CD4-positive, alpha-beta T cell (primary cell): Measurements from ENCODE around the gene WNK2. TPM values are rescaled to one million over a fixed set of nuclear protein-coding genes. Genes with fewer than 3 reads are reported as not detected.
A peak's percentile ranks its signal among the peaks of the same experiment; 100 is the strongest.

ENCODE experiments used
- ATAC-seq: fragments of 200-7000 bp; cut with Tn5 transposase; one replicate; pipeline ENCODE4 v1.10.0; 2022; ENCODE audit warnings: mild to moderate bottlenecking; ENCODE audit not compliant: poor library complexity
- CTCF ChIA-PET: fragments of 350-600 bp; sonication (Branson Sonifier 250); formaldehyde crosslinking; loops from one replicate; lab custom pipeline; 2021; ENCODE audit warnings: antibody characterized with exemption, inconsistent platforms; lab: Charles Lee
- POLR2A ChIA-PET: fragments of 350-600 bp; sonication (Branson Sonifier 250); formaldehyde crosslinking; loops from one replicate; lab custom pipeline; 2021; ENCODE audit warnings: antibody characterized with exemption, inconsistent platforms; lab: Charles Lee
- DNase-seq, 14 experiments: peaks; one replicate each; pipeline ENCODE4 v3.0.0-alpha.2; 2013 to 2020; ENCODE audit warnings: mixed read lengths in 2 of 14
- H3K27ac ChIP-seq, 2 donors: one replicate each; pipeline versions ENCODE4 v1.5.1 to v1.7.0; 2013; ENCODE audit warnings: low read length in 2 of 2, low read depth in 1 of 2, mild to moderate bottlenecking in 1 of 2
- H3K27me3 ChIP-seq, 2 experiments: 1 replicate in 1 of 2; 2 replicates in 1 of 2; pipeline versions ENCODE4 v1.6.1 to v1.7.0; 2013; ENCODE audit warnings: low read length in 2 of 2, control low read depth in 1 of 2, mild to moderate bottlenecking in 1 of 2, moderate library complexity in 1 of 2; ENCODE audit not compliant: insufficient read depth in 2 of 2, control insufficient read depth in 1 of 2
- H3K36me3 ChIP-seq: one replicate; pipeline ENCODE4 v1.6.1; 2013; ENCODE audit warnings: low read length, control low read depth; ENCODE audit not compliant: insufficient read depth
- H3K4me1 ChIP-seq: one replicate; pipeline ENCODE4 v1.6.1; 2013; ENCODE audit warnings: low read length, control low read depth; ENCODE audit not compliant: insufficient read depth
- H3K4me3 ChIP-seq: one replicate; pipeline ENCODE4 v1.5.1; 2013; ENCODE audit warnings: mild to moderate bottlenecking, low read length, moderate library complexity
- H3K9me3 ChIP-seq, 2 experiments: 1 replicate in 1 of 2; 2 replicates in 1 of 2; pipeline versions ENCODE4 v1.6.1 to v1.7.0; 2013; ENCODE audit warnings: low read length in 2 of 2, mild to moderate bottlenecking in 2 of 2, control low read depth in 1 of 2, moderate library complexity in 1 of 2; ENCODE audit not compliant: control insufficient read depth in 1 of 2, insufficient read depth in 1 of 2
- H3K27ac Mint-ChIP-seq: one replicate; pipeline ENCODE4 v1.8.0; 2020; ENCODE audit warnings: mixed read lengths
- H3K27me3 Mint-ChIP-seq: one replicate; pipeline ENCODE4 v1.8.0; 2021; ENCODE audit warnings: mixed read lengths
- H3K36me3 Mint-ChIP-seq: one replicate; pipeline ENCODE4 v1.8.0; 2021; ENCODE audit warnings: low read depth, mixed read lengths
- H3K4me1 Mint-ChIP-seq: one replicate; pipeline ENCODE4 v1.8.0; 2021; ENCODE audit warnings: low read depth, mixed read lengths
- H3K4me3 Mint-ChIP-seq: one replicate; pipeline ENCODE4 v1.8.0; 2020; ENCODE audit warnings: mild to moderate bottlenecking, mixed read lengths
- H3K9me3 Mint-ChIP-seq: one replicate; pipeline ENCODE4 v1.8.0; 2020; ENCODE audit warnings: mixed read lengths
- CTCF ChIP-seq: fragments of 200-600 bp; IDR thresholded peaks from one replicate; pipeline ENCODE4 v1.8.0; 2022; ENCODE audit warnings: antibody characterized with exemption, mild to moderate bottlenecking
- intact Hi-C, 2 experiments: fragments of 100-400 bp; cut with DNase I in 1 of 2; cut with micrococcal nuclease in 1 of 2; formaldehyde crosslinking; loops; one replicate each; pipeline versions ENCODE4 v1.15.1 to v1.9.0; 2023 to 2025; cut with DNase I, micrococcal nuclease
- total RNA-seq, 174 experiments: library from RNA in 2 of 174; stranded (reverse) in 2 of 174; gene quantifications; one replicate each; pipeline ENCODE4 v1.2.3 and lab custom pipeline; 2021 to 2026

The WNK2 gene
- total RNA-seq, 2 experiments from 2014 or later: 0.19 to 0.22 TPM

DNA sequence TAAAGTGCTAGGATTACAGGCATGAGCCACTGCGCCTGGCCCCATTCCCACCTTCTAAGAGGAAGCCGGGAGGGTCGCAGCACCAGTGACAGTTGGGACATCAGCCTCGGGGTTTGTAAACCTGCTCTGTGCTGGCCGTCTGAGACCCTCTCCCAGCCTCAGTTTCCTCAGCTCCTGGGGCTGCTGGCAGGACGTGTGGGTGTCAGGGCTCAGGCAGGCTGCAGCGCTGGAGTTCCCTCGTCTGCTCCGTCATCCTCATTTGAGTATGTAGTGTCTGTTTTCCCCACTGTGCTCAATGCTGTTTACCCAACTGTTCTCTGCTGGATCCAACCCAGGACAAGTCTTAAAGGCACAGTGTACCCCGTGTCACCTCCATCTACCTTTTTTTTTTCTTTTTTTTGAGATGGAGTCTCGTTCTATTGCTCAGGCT is 47.9 kb upstream of the WNK2 start:
- POLR2A ChIA-PET: interaction anchor here (3.5 kb wide), 1 partner anchor 8 kb away, joined by 38 read pairs; no protein-coding TSS in a partner anchor
- Mint-ChIP-seq H3K27me3 (no peaks in the 10 kb centered on the region), H3K4me1 (peaks cover 67% of the 10 kb centered on the region), H3K9me3 (no peaks in the 10 kb centered on the region), H3K4me3 (peak overlapping the region; percentile 66), H3K27ac (peak overlapping the region; percentile 55), H3K36me3 (peaks cover 6% of the 10 kb centered on the region)
- Histone ChIP-seq H3K27me3 (no peaks in the 10 kb centered on the region), H3K4me1 (peaks cover 78% of the 10 kb centered on the region), H3K9me3 (peaks cover 0 to 4% of the 10 kb centered on the region in 2 experiments), H3K27ac (no peak overlapping the region), H3K36me3 (no peaks in the 10 kb centered on the region), H3K4me3 (no peak overlapping the region)
- CTCF ChIA-PET: no interaction called here
- DNase-seq: peak in 1 of 14 experiments; percentile 36
- intact Hi-C loops: loop anchor here in 1 of 2 experiments (10.0 kb wide), 1 partner anchor 319 kb away; the partner anchor contains the start of genes FAM120A and FAM120AOS
- ATAC-seq: no peak
- TF ChIP-seq CTCF: no peak

- H3K4me1 ChIP-seq: peaks cover 78% of the 10 kb centered on the region
- intact Hi-C loops: loop anchor here in 1 of 2 experiments (10.0 kb wide), 1 partner anchor 317 kb away; the partner anchor contains the start of genes FAM120A and FAM120AOS
- peaks cover 0 to 4% of the 10 kb centered on the region in 2 experiments for H3K9me3 ChIP-seq
- Mint-ChIP-seq H3K27ac (peak overlapping the region; percentile 75), H3K4me1 (peaks cover 60% of the 10 kb centered on the region), H3K4me3 (no peak overlapping the region), H3K27me3 (no peaks in the 10 kb centered on the region), H3K9me3 (no peaks in the 10 kb centered on the region), H3K36me3 (peaks cover 6% of the 10 kb centered on the region)
- no peaks in the 10 kb centered on the region for H3K27me3 ChIP-seq
- H3K36me3 ChIP-seq: no peaks in the 10 kb centered on the region
- ATAC-seq (no peak), DNase-seq (peak in 1 of 14 experiments; percentile 21)
- no peak overlapping the region for H3K27ac ChIP-seq
- ChIA-PET POLR2A (no interaction called here), CTCF (no interaction called here)
- no peak overlapping the region for H3K4me3 ChIP-seq
- no peak for TF ChIP-seq CTCF
Measured at GRCh38 chr9:93137362-93137761, 46.6 kb upstream of the WNK2 start.

DNA sequence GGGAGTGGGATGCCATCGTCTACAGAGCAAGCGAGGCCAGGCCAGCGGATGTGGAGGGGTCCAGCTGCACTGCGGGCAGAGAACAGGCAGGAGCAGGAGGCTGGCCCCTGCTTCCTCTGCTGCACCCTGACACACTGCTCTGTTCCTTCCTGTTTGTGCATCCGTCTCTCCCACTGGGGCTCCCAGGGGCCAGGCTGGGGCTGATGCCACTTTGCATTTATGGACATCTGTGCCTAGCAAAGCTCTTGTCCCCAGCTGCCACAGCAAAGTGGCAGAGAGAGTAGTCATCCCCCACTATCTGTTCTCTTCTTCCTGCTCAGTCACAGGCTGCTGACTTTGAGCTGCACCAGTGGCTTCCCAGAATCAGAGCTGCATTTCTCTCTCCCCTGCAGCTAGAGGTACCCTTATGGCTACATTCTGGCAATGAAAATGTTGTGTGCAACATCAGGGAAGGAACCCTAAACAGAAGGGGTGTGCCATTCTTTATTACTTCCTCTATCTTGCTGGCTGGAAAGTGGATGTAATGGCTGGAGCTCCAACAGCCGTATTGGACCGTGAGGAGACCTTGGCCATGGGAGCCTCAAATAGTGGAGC is 45.7 kb upstream of the WNK2 start:
- no peak overlapping the region for H3K4me3 ChIP-seq
- DNase-seq (peak in 1 of 14 experiments; percentile 18), ATAC-seq (no peak)
- no peaks in the 10 kb centered on the region for H3K9me3 Mint-ChIP-seq
- H3K27me3 Mint-ChIP-seq: no peaks in the 10 kb centered on the region
- H3K27ac Mint-ChIP-seq: peak overlapping the region; percentile 75
- no peak overlapping the region for H3K27ac ChIP-seq
- intact Hi-C loops: loop anchor here in 1 of 2 experiments (10.0 kb wide), 1 partner anchor 317 kb away; the partner anchor contains the start of genes FAM120A and FAM120AOS
- H3K27me3 ChIP-seq: no peaks in the 10 kb centered on the region
- peaks cover 6% of the 10 kb centered on the region for H3K36me3 Mint-ChIP-seq
- no peaks in the 10 kb centered on the region for H3K36me3 ChIP-seq
- peaks cover 58% of the 10 kb centered on the region for H3K4me1 Mint-ChIP-seq
- CTCF ChIA-PET: no interaction called here
- POLR2A ChIA-PET: no interaction called here
- peak overlapping the region; percentile 20 for H3K4me3 Mint-ChIP-seq
- peaks cover 78% of the 10 kb centered on the region for H3K4me1 ChIP-seq
- TF ChIP-seq CTCF: no peak
- peaks cover 0 to 4% of the 10 kb centered on the region in 2 experiments for H3K9me3 ChIP-seq
